CD14-positive monocyte (primary cell): ENCODE measurements around the gene PLCB2. TPM values are rescaled to one million over a fixed set of nuclear protein-coding genes. Genes with fewer than 3 reads are reported as not detected.

ENCODE experiments used
- DNase-seq, 3 donors: peaks; one replicate each; pipeline ENCODE4 v3.0.0-alpha.2; 2011 to 2022
- H2AFZ ChIP-seq: 2 replicates; pipeline ENCODE4 v1.6.0; 2012; ENCODE audit warnings: mild to moderate bottlenecking, low read depth, low read length, inconsistent platforms; ENCODE audit not compliant: insufficient read depth, poor library complexity, severe bottlenecking
- H3K27ac ChIP-seq, 2 donors: 1 replicate in 1 of 2; 2 replicates in 1 of 2; pipeline ENCODE4 v1.5.1; 2012 to 2013; ENCODE audit warnings: low read length in 2 of 2, control low read depth in 1 of 2, inconsistent platforms in 1 of 2, low read depth in 1 of 2, mild to moderate bottlenecking in 1 of 2
- H3K27me3 ChIP-seq, 2 donors: one replicate each; pipeline versions ENCODE4 v1.6.0 to v1.6.1; 2011 to 2013; ENCODE audit warnings: low read length in 2 of 2; ENCODE audit not compliant: control insufficient read depth in 2 of 2, insufficient read depth in 2 of 2
- H3K36me3 ChIP-seq, 2 donors: replicated peaks in 1 of 2; 1 replicate in 1 of 2; 2 replicates in 1 of 2; pipeline versions ENCODE4 v1.5.1 to v1.6.1; 2012 to 2013; ENCODE audit warnings: low read length in 2 of 2, control low read depth in 1 of 2, inconsistent platforms in 1 of 2, mild to moderate bottlenecking in 1 of 2; ENCODE audit not compliant: insufficient read depth in 2 of 2, control insufficient read depth in 1 of 2
- H3K4me1 ChIP-seq, 2 donors: 1 replicate in 1 of 2; 2 replicates in 1 of 2; pipeline versions ENCODE4 v1.5.1 to v1.6.1; 2012 to 2013; ENCODE audit warnings: low read length in 2 of 2, control low read depth in 1 of 2, inconsistent platforms in 1 of 2, mild to moderate bottlenecking in 1 of 2, moderate library complexity in 1 of 2; ENCODE audit not compliant: insufficient read depth in 2 of 2, control insufficient read depth in 1 of 2
- H3K4me2 ChIP-seq: replicated peaks from 2 replicates; pipeline ENCODE3; 2012; ENCODE audit warnings: low read length, moderate library complexity, mild to moderate bottlenecking; ENCODE audit not compliant: poor library complexity, severe bottlenecking; ENCODE audit errors: extremely low read depth
- H3K4me3 ChIP-seq, 3 experiments: fragments of 200-600 bp in 1 of 3; sonication (generic) in 1 of 3; replicated peaks in 1 of 3; 1 replicate in 2 of 3; 2 replicates in 1 of 3; pipeline ENCODE4 v1.5.1; 2011 to 2013; ENCODE audit warnings: low read length in 3 of 3, mild to moderate bottlenecking in 3 of 3, control low read depth in 2 of 3, low read depth in 2 of 3, inconsistent platforms in 1 of 3, moderate library complexity in 1 of 3
- H3K79me2 ChIP-seq: 2 replicates; pipeline ENCODE4 v1.6.0; 2012; ENCODE audit warnings: mild to moderate bottlenecking, control low read depth, inconsistent platforms, low read length, moderate library complexity; ENCODE audit not compliant: insufficient read depth
- H3K9ac ChIP-seq: 2 replicates; pipeline ENCODE4 v1.6.0; 2017; ENCODE audit warnings: low read length, mild to moderate bottlenecking; ENCODE audit not compliant: insufficient read depth, poor library complexity, severe bottlenecking
- H3K9me3 ChIP-seq, 2 donors: replicated peaks in 1 of 2; 1 replicate in 1 of 2; 2 replicates in 1 of 2; pipeline versions ENCODE4 v1.5.1 to v1.6.1; 2012 to 2013; ENCODE audit warnings: low read length in 2 of 2, control low read depth in 1 of 2; ENCODE audit not compliant: control insufficient read depth in 1 of 2, insufficient read depth in 1 of 2
- H4K20me1 ChIP-seq: 2 replicates; pipeline ENCODE4 v1.6.0; 2012; ENCODE audit warnings: mild to moderate bottlenecking, low read length, control low read depth, moderate library complexity; ENCODE audit not compliant: insufficient read depth
- H3K27ac Mint-ChIP-seq, 7 donors: one replicate each; pipeline ENCODE4 v1.8.0; 2020; ENCODE audit warnings: mild to moderate bottlenecking in 7 of 7, mixed read lengths in 7 of 7, moderate library complexity in 6 of 7, inconsistent platforms in 2 of 7
- H3K27me3 Mint-ChIP-seq, 3 donors: one replicate each; pipeline ENCODE4 v1.8.0; 2021 to 2022; ENCODE audit warnings: low read depth in 3 of 3, mild to moderate bottlenecking in 3 of 3, mixed read lengths in 3 of 3, moderate library complexity in 3 of 3, inconsistent platforms in 1 of 3
- H3K36me3 Mint-ChIP-seq, 2 donors: one replicate each; pipeline ENCODE4 v1.8.0; 2020; ENCODE audit warnings: mixed read lengths in 2 of 2, inconsistent platforms in 1 of 2, mild to moderate bottlenecking in 1 of 2
- H3K4me1 Mint-ChIP-seq: one replicate; pipeline ENCODE4 v1.8.0; 2020; ENCODE audit warnings: mild to moderate bottlenecking, mixed read lengths
- H3K4me3 Mint-ChIP-seq, 2 donors: one replicate each; pipeline ENCODE4 v1.8.0; 2020; ENCODE audit warnings: mild to moderate bottlenecking in 2 of 2, mixed read lengths in 2 of 2, moderate library complexity in 1 of 2
- H3K9me3 Mint-ChIP-seq, 7 donors: one replicate each; pipeline ENCODE4 v1.8.0; 2020 to 2022; ENCODE audit warnings: mixed read lengths in 7 of 7, mild to moderate bottlenecking in 6 of 7, moderate library complexity in 6 of 7, inconsistent platforms in 2 of 7
- whole genome bisulfite sequencing: methylation state at CpG from one replicate; pipeline ENCODE4 v1.1.5; 2013; ENCODE audit warnings: missing lambda C conversion rate; ENCODE audit not compliant: insufficient coverage; 5-methylcytosine and 5-hydroxymethylcytosine counted together
- intact Hi-C, 2 donors: fragments of 100-400 bp; cut with micrococcal nuclease; formaldehyde crosslinking; loops; one replicate each; pipeline versions ENCODE4 v1.15.0 to v1.15.1; 2023
- polyA plus RNA-seq, 3 donors: library from polyadenylated mRNA; depleted of rRNA in 1 of 3; unstranded in 2 of 3; stranded (reverse) in 1 of 3; fragments of 300-500 nt in 2 of 3; fragments of >200 nt in 1 of 3; fragmentation: Illumina TruSeq in 2 of 3; gene quantifications; 1 replicate in 2 of 3; 2 replicates in 1 of 3; pipeline ENCODE4 v1.2.3, GENCODE V29; 2012 to 2021
- TF ChIP-seq, protein P1 (sequence below): fragments of 200-600 bp; IDR thresholded peaks from one replicate; pipeline ENCODE4 v1.8.0; 2022; ENCODE audit warnings: antibody characterized with exemption, mild to moderate bottlenecking

PLCB2 gene
- polyA plus RNA-seq, 3 donors: 56.5 to 1,191 (median 74.5) TPM

DNA sequence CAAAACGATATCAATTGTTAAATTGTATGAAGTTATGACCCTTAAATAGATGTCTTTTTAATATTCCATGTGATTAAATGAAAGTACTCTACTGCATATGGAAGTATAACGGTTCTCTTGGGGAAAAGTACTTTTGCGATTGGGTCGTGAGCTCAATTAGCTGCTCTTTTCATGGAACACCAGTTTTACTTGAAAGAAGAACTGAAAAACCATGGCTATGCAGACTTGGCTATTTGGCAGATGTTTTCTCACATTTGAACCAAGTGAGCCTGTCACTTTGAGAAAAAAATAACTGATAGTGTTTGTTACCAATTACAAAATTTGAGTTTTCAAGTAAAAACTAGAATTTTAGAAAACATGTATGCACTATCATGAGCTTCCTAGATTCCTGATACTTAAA is 9.8 kb upstream of the PLCB2 start:
- Mint-ChIP-seq H3K27me3 (peaks cover 15 to 19% (median 19%) of the 10 kb centered on the region in 3 donors), H3K4me1 (peaks cover 28% of the 10 kb centered on the region), H3K9me3 (no peaks in the 10 kb centered on the region), H3K27ac (no peak overlapping the region), H3K4me3 (no peak overlapping the region), H3K36me3 (peaks cover 0 to 2% of the 10 kb centered on the region in 2 donors)
- TF ChIP-seq, protein P1, sequence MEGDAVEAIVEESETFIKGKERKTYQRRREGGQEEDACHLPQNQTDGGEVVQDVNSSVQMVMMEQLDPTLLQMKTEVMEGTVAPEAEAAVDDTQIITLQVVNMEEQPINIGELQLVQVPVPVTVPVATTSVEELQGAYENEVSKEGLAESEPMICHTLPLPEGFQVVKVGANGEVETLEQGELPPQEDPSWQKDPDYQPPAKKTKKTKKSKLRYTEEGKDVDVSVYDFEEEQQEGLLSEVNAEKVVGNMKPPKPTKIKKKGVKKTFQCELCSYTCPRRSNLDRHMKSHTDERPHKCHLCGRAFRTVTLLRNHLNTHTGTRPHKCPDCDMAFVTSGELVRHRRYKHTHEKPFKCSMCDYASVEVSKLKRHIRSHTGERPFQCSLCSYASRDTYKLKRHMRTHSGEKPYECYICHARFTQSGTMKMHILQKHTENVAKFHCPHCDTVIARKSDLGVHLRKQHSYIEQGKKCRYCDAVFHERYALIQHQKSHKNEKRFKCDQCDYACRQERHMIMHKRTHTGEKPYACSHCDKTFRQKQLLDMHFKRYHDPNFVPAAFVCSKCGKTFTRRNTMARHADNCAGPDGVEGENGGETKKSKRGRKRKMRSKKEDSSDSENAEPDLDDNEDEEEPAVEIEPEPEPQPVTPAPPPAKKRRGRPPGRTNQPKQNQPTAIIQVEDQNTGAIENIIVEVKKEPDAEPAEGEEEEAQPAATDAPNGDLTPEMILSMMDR: no peak
- H3K9ac ChIP-seq: no peak overlapping the region
- H3K27me3 ChIP-seq: peaks cover 4 to 10% of the 10 kb centered on the region in 2 donors
- DNase-seq: no peak
- H3K4me3 ChIP-seq: no peak overlapping the region
- no peak overlapping the region for H2AFZ ChIP-seq
- H3K27ac ChIP-seq: no peak overlapping the region
- no peak overlapping the region for H3K4me2 ChIP-seq
- intact Hi-C loops: no loop called here
- no peaks in the 10 kb centered on the region for H3K79me2 ChIP-seq
- no peaks in the 10 kb centered on the region for H3K36me3 ChIP-seq
- 49% methylated on average over 3 of the region's 4 CpGs for WGBS
- no peaks in the 10 kb centered on the region for H4K20me1 ChIP-seq
- H3K4me1 ChIP-seq: peaks cover 11 to 13% of the 10 kb centered on the region in 2 donors
- H3K9me3 ChIP-seq: no peaks in the 10 kb centered on the region

GRCh38 chr15:40316931-40317330 is 9.2 kb upstream of the PLCB2 start:
- Mint-ChIP-seq H3K4me3 (no peak overlapping the region), H3K27ac (no peak overlapping the region), H3K9me3 (no peaks in the 10 kb centered on the region), H3K4me1 (peaks cover 25% of the 10 kb centered on the region), H3K36me3 (peaks cover 0 to 2% of the 10 kb centered on the region in 2 donors), H3K27me3 (peaks cover 15 to 21% (median 16%) of the 10 kb centered on the region in 3 donors)
- no peak overlapping the region for H3K4me2 ChIP-seq
- no peak overlapping the region for H3K9ac ChIP-seq
- no peaks in the 10 kb centered on the region for H3K36me3 ChIP-seq
- H3K9me3 ChIP-seq: no peaks in the 10 kb centered on the region
- peaks cover 10 to 11% of the 10 kb centered on the region in 2 donors for H3K4me1 ChIP-seq
- no peak overlapping the region for H2AFZ ChIP-seq
- intact Hi-C loops: no loop called here
- H3K4me3 ChIP-seq: no peak overlapping the region
- H3K27ac ChIP-seq: no peak overlapping the region
- H3K79me2 ChIP-seq: no peaks in the 10 kb centered on the region
- DNase-seq: no peak
- TF ChIP-seq, protein P1: no peak
- no peaks in the 10 kb centered on the region for H4K20me1 ChIP-seq
- peaks cover 4 to 10% of the 10 kb centered on the region in 2 donors for H3K27me3 ChIP-seq
- WGBS: no CpG with 5 or more reads among the region's 3 CpGs
